Right hindlimb (tissue), 1 donor: ENCODE results near the gene AADACL4.

ENCODE experiments used
- DNase-seq: peaks from one replicate; pipeline ENCODE4 v3.0.0-alpha.2; 2018

The AADACL4 gene

GRCh38 chr1:12613180-12613579, 30.7 kb upstream of the AADACL4 start:
- DNase-seq = no peak

DNA sequence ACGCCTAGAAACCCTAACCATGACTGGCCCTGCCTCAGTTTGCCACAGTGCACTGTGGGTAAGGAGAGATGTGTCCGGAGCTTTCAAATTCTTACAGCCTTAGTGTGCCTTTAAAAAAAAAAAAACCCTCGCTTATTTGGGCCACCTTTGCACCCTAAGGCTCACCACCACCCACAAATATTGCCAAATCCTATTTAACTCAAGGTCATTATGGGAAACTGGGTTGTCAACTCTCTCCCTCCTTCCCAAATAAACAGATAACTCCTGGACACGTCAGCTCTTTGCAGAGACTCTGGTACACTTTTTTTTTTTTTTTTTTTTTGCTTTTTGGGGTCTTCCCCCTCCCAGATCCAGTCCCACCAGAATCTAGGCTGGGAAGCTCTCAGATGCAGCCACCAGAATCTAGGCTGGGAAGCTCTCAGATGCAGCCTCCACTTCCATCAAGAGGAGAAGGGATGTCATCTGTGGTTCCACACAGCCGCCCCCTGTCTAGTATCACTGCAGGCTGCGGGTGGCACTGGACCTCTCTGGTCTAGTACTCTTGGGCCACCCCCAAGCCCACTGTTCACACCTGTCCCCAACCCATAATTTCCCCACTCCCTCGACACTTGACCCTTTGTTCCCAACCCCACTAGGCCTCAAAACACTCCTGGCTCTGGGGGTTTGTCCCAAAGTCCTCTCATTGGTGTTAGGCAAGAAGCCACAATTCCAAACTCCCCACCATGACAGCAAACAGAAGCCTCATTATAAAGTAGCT, 29.3 kb upstream of the AADACL4 start:
- DNase-seq = no peak

GRCh38 chr1:12615159-12615864, 28.6 kb upstream of the AADACL4 start:
- no peak for DNase-seq

DNA sequence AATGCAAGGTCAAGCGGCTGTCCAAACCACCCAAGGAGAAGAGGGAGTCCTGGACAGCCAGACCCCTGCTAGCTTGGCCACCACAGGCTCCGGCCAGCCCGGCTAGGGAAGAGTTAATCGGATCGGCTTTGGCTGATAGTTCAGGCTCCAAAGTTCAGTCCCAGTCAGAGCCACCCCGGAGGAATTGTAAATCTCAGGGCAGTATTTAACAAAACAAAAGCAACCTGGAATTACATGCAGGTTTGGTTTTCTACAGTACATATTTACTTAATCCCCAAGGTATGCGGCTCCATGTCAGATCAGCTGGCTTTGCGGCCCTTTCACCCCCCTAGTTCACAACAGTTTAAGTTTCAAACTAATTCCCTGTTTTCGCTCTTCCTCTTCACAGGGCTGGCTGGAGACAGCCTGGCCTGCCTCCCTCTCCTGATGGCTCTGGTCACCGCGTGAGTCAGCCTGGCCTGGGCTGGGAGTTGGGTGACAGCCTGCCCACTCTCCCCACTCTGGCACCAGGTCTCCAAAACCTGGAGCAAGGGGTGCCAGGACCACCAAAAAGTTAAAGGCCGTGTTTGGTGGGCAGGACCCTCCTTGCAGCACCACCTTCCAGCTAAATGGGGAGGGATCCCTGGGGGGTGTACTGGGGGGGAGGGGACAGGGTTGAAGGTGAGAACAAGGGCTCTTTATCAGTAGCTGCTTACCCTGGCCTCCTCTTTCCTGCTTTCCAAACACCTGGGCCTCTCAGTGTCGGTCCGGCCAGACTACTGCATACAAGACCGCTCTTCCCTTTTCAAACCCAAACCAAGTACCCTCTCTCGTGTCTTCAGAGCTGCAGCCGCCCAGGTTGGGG, 27.8 kb upstream of the AADACL4 start:
- DNase-seq = peak; percentile 68

- peak; percentile 51 for DNase-seq
Measured at GRCh38 chr1:12616709-12617373, 27.0 kb upstream of the AADACL4 start.

GRCh38 chr1:12617511-12617900, 26.4 kb upstream of the AADACL4 start:
- no peak for DNase-seq

GRCh38 chr1:12617901-12618660, 25.8 kb upstream of the AADACL4 start, which contains the start of gene DHRS3:
TSS of gene DHRS3 (minus strand) at chr1:12618210. CDS start at chr1:12617348, 862 bp downstream.
- DNase-seq = peak; percentile 90

DNA sequence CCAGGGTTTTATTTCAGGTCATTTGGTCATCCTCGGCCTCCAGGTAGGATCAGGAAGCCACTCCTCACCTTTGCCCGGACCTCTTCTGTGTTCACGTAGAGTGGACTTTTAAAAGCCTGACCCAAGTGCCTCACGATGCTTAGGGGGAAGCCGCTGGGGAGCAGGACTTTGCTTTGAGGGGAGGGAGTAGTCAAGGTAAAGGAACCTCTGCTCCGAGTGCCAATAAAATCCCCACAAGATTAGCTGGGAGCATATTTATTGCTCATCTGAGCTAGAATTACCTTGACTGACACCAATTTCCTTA, 25.3 kb upstream of the AADACL4 start:
- DNase-seq = no peak

- DNase-seq = peak; percentile 78
Measured at GRCh38 chr1:12618965-12619791, 24.7 kb upstream of the AADACL4 start.

DNA sequence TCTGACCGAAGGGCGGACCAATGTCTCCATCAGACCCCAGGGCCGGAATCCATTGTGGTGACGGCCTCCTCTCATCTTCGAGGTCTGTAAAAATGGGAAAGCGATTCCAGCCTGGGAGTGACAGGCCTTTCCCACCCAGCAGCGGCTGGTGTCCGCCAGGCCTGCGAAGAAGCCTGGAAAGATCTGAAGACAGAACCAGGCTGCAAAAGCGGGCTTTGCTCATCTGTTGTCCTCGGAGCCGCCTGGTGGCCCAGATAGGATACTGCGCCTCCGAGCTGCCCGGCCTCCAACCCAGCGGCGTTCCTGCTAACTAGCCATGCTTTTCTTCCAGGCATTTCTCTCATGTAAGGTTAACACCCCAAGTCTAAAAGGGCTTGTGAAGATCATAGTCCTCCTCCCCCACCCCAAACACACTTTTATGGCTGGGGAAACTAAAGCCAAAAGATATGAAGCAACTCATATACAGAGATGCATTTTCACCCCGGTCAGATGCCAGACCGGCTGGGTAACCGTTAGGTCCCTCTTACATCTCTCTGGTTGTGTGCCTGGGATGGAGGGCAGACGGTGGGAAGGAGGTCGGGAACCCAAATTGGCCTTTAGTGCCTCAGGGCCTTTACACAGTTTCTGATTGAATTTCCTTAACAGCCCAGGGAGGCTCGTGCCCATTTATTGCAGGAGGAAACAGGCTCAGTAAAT, 23.9 kb upstream of the AADACL4 start:
- DNase-seq = peak; percentile 92

DNA sequence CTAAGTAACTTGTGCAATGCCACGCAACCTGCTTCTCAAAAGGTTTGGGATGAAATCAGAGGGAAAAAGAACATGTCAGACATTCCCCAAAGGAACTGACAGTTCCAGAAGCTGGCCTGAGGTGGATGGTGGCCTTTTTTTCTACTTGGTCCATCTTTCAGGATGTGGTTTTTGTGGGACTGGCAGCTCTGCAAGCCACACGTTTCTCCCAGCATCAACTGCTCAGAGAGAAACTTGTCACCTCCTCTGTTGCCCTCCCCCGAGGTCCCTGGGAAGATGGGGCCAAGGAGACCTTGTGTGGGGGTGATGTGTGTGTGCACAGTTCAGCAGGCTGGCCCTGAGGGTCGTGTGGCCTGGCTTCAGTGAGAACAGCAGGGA, 23.4 kb upstream of the AADACL4 start:
- peak; percentile 44 for DNase-seq

GRCh38 chr1:12620931-12621330, 23.0 kb upstream of the AADACL4 start:
- DNase-seq = no peak

GRCh38 chr1:12621346-12622335, 22.2 kb upstream of the AADACL4 start:
- peak; percentile 79 for DNase-seq

DNA sequence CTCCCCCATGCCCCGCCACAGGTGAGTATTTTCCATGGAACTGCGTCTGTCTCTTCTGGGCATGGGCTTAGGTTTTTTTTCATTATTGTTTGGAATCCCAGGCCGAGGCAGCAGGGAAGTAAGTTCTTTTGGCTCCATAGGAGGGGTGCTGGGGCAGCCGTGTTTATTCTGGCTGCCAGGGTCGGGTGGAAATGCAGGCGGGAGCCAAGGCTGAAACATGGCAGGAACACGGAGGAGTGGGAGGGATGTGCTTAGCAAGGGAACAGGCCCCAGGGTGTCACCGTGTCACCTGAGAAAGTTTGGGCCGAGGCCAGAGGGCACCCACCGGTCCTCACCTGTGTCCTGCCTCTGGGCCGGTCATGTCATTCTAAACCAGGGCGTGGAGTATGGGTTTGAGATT, 21.4 kb upstream of the AADACL4 start:
- peak; percentile 59 for DNase-seq

DNA sequence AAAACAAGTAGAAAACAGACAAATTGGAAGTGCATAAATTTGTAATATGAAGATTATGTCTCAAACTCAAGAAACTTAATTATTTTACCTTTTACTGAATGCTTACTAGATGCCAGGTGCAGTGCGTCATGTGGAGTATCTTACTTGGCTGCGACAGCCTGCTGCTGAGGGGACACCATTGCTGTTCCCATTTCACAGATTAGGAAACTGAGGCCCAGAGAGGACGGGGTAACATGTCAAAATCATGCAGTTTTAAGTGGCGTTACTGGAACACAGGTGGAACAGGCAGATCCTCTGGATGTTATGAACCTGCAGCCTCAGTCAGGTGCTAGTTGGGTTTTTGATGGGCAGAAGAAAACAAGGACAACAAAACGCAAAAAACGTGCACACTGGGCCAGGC, 18.6 kb upstream of the AADACL4 start:
- no peak for DNase-seq

GRCh38 chr1:12626888-12627287, 17.0 kb upstream of the AADACL4 start:
- no peak for DNase-seq

- peak; percentile 46 for DNase-seq
Measured at GRCh38 chr1:12627296-12627695, 16.6 kb upstream of the AADACL4 start.

DNA sequence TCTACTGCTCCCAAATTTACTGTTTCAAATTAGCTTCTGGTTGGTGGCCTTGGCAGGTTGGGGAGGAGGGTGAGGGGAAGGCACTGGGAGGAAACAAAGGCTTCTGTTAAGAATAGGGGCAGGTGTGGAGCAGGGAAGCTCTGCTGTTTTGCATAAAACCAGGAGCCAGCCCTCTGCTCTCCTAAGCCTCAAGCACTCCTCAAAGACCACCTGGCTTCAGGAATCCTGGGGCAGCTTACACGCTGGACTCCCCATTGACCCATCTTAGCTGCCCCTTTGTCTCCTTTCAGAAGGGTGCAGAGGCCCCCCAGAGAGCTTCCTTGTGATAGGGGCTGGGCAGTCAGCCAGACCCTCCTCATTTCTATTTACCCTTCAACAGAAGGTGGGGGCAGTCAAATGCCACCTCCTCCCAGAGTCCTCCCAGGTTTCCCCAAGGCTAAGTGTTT, 14.4 kb upstream of the AADACL4 start:
- no peak for DNase-seq
